ENCODE results near the gene FBXL7. TPM values are rescaled to one million over a fixed set of nuclear protein-coding genes. Genes with fewer than 3 reads are reported as not detected.

The FBXL7 gene
- total and polyA plus RNA-seq, 2 experiments from 2014 or later, result 3.2 to 7.5 TPM

GRCh38 chr5:15493501-15493900 lies 6.5 kb upstream of the FBXL7 start:
- in situ Hi-C loops (cut with MboI), result no loop called here
- 84 to 88% methylated on average over 5 of the region's 5 CpGs for WGBS, 2 experiments (ENCODE audit: low coverage in 1 of 2, low lambda C conversion rate in 2 of 2, missing lambda C conversion rate in 2 of 2)

GRCh38 chr5:15495026-15495425 lies 5.0 kb upstream of the FBXL7 start:
- Histone ChIP-seq H3K27me3 (replicated peaks; ENCODE audit: insufficient read depth) (peaks cover 4% of the 10 kb centered on the region; the same call in 1 of the 2 replicates), H3F3A (ENCODE audit: insufficient read depth) (no peaks in the 10 kb centered on the region), H3K4me1 (ENCODE audit: insufficient read depth) (peaks cover 12% of the 10 kb centered on the region), H3K4me2 (ENCODE audit: unreplicated experiment) (peak overlapping the region; percentile 61), H3K36me3 (ENCODE audit: low read depth) (no peaks in the 10 kb centered on the region), H2AFZ (no peak overlapping the region), H3K9me2 (ENCODE audit: insufficient read depth) (no peaks in the 10 kb centered on the region), H4K20me1 (ENCODE audit: insufficient read depth) (no peaks in the 10 kb centered on the region), H3K4me3 (no peak overlapping the region), H3K9ac (no peak overlapping the region), H3K79me2 (ENCODE audit: insufficient read depth) (no peaks in the 10 kb centered on the region), H3K9me3 (ENCODE audit: low read depth) (no peaks in the 10 kb centered on the region), H3K27ac (no peak overlapping the region)
- in situ Hi-C loops (cut with MboI), result no loop called here
- DNase-seq, result peak; percentile 57
- WGBS, 2 experiments (ENCODE audit: low coverage in 1 of 2, low lambda C conversion rate in 2 of 2, missing lambda C conversion rate in 2 of 2), result 2 to 3% methylated on average over 6 of the region's 6 CpGs
- TF ChIP-seq EZH2phosphoT487 (IDR thresholded peaks at IDR 0.05; ENCODE audit: insufficient read depth, low read depth) (no peak), EZH2 (IDR thresholded peaks at IDR 0.05; ENCODE audit: insufficient read depth, poor library complexity, severe bottlenecking) (no peak)

More at GRCh38 chr5:15493501-15493900, 6.5 kb upstream of the FBXL7 start:
- Histone ChIP-seq H2AFZ (no peak overlapping the region), H4K20me1 (ENCODE audit: insufficient read depth) (no peaks in the 10 kb centered on the region), H3K36me3 (ENCODE audit: low read depth) (no peaks in the 10 kb centered on the region), H3K4me2 (ENCODE audit: unreplicated experiment) (no peak overlapping the region), H3K9me3 (ENCODE audit: low read depth) (no peaks in the 10 kb centered on the region), H3K4me1 (ENCODE audit: insufficient read depth) (peaks cover 12% of the 10 kb centered on the region), H3K79me2 (ENCODE audit: insufficient read depth) (no peaks in the 10 kb centered on the region), H3F3A (ENCODE audit: insufficient read depth) (no peaks in the 10 kb centered on the region), H3K9ac (no peak overlapping the region), H3K4me3 (no peak overlapping the region), H3K27me3 (replicated peaks; ENCODE audit: insufficient read depth) (peaks cover 19% of the 10 kb centered on the region), H3K27ac (no peak overlapping the region), H3K9me2 (ENCODE audit: insufficient read depth) (no peaks in the 10 kb centered on the region)
- DNase-seq, result no peak
- TF ChIP-seq EZH2phosphoT487 (IDR thresholded peaks at IDR 0.05; ENCODE audit: insufficient read depth, low read depth) (no peak), EZH2 (IDR thresholded peaks at IDR 0.05; ENCODE audit: insufficient read depth, poor library complexity, severe bottlenecking) (no peak)

- TF ChIP-seq EZH2phosphoT487 (IDR thresholded peaks at IDR 0.05; ENCODE audit: insufficient read depth, low read depth), result no peak
- TF ChIP-seq EZH2 (IDR thresholded peaks at IDR 0.05; ENCODE audit: insufficient read depth, poor library complexity, severe bottlenecking), result no peak
- H3K4me3 ChIP-seq, result no peak overlapping the region
- H3K9me3 ChIP-seq (ENCODE audit: low read depth), result no peaks in the 10 kb centered on the region
- H3K79me2 ChIP-seq (ENCODE audit: insufficient read depth), result peaks cover 2% of the 10 kb centered on the region; the same call in 1 of the 2 replicates
- no peaks in the 10 kb centered on the region for H4K20me1 ChIP-seq (ENCODE audit: insufficient read depth)
- peaks cover 12% of the 10 kb centered on the region for H3K4me1 ChIP-seq (ENCODE audit: insufficient read depth)
- H3F3A ChIP-seq (ENCODE audit: insufficient read depth), result peaks cover 13% of the 10 kb centered on the region
- H3K36me3 ChIP-seq (ENCODE audit: low read depth), result no peaks in the 10 kb centered on the region
- no peak for DNase-seq
- H3K9me2 ChIP-seq (ENCODE audit: insufficient read depth), result no peaks in the 10 kb centered on the region
- H2AFZ ChIP-seq, result no peak overlapping the region
- no peaks in the 10 kb centered on the region for H3K27me3 ChIP-seq (replicated peaks; ENCODE audit: insufficient read depth)
- in situ Hi-C loops (cut with MboI), result no loop called here
- no peak overlapping the region for H3K4me2 ChIP-seq (ENCODE audit: unreplicated experiment)
- 85 to 89% methylated on average over 3 of the region's 3 CpGs for WGBS, 2 experiments (ENCODE audit: low coverage in 1 of 2, low lambda C conversion rate in 2 of 2, missing lambda C conversion rate in 2 of 2)
- no peak overlapping the region for H3K27ac ChIP-seq
- no peak overlapping the region for H3K9ac ChIP-seq
These were observed 3.1 kb upstream of the FBXL7 start for GRCh38 chr5:15496886-15497285.

GRCh38 chr5:15500325-15501001 lies 483 bp downstream of the FBXL7 start:
- H2AFZ ChIP-seq, result peak overlapping the region; percentile 99
- H3K4me1 ChIP-seq (ENCODE audit: insufficient read depth), result peaks cover 8% of the 10 kb centered on the region
- TF ChIP-seq EZH2phosphoT487 (IDR thresholded peaks at IDR 0.05; ENCODE audit: insufficient read depth, low read depth), result no peak
- no peak for TF ChIP-seq EZH2 (IDR thresholded peaks at IDR 0.05; ENCODE audit: insufficient read depth, poor library complexity, severe bottlenecking)
- H3K27ac ChIP-seq, result peak overlapping the region; percentile 67
- H3K4me3 ChIP-seq, result peak overlapping the region; percentile 84
- in situ Hi-C loops (cut with MboI), result no loop called here
- DNase-seq, result peak; percentile 83
- H3K4me2 ChIP-seq (ENCODE audit: unreplicated experiment), result peak overlapping the region; percentile 95
- peaks cover 23% of the 10 kb centered on the region for H3F3A ChIP-seq (ENCODE audit: insufficient read depth)
- no peaks in the 10 kb centered on the region for H3K36me3 ChIP-seq (ENCODE audit: low read depth)
- H3K27me3 ChIP-seq (replicated peaks; ENCODE audit: insufficient read depth), result no peaks in the 10 kb centered on the region
- no peaks in the 10 kb centered on the region for H4K20me1 ChIP-seq (ENCODE audit: insufficient read depth)
- H3K9me3 ChIP-seq (ENCODE audit: low read depth), result no peaks in the 10 kb centered on the region
- no peaks in the 10 kb centered on the region for H3K9me2 ChIP-seq (ENCODE audit: insufficient read depth)
- H3K79me2 ChIP-seq (ENCODE audit: insufficient read depth), result peaks cover 38% of the 10 kb centered on the region
- WGBS, 2 experiments (ENCODE audit: low coverage in 1 of 2, low lambda C conversion rate in 2 of 2, missing lambda C conversion rate in 2 of 2), result 1 to 2% methylated on average over 26 to 27 of the region's 61 CpGs
- H3K9ac ChIP-seq, result peak overlapping the region; percentile 72

All from GM23248 (cell line).